NCI-H510A treated with DMSO at 0.1 percent for 48 hours (cell line): ENCODE results near the gene ABCA7.

ENCODE experiments used
- DNase-seq: peaks from one replicate; lab custom pipeline; 2025; lab: John Stamatoyannopoulos, UW

Gene ABCA7

DNA sequence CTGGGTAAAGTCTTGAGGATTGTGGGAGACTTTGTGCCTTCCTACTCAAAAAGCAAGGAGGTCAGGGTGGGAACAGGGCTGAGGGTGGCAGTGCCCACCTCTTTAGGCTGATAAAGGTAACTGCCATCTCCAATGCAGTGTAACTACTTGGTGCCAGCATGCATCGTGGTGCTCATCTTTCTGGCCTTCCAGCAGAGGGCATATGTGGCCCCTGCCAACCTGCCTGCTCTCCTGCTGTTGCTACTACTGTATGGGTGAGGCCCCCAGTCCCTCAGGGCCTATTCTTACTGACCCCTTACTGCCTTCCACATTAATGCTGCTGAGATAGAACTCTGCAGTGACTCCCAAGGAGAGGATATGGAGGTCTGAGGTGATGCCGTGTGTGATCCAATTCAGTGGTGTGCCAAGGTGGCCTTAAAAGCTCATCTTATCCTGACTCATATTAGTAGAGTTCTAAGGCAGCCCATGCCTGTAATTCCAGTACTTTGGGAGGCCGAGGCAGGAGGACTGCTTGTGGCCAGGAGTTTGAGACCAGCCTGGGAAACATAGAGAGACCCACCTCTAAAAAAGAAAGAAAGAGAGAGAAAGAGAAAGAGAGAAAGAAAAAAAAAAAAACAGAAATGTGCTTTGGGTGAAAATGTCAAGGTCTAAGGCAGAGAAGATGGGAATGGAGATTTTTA, 17.4 kb downstream of the ABCA7 start:
- peak; percentile 7 for DNase-seq

DNA sequence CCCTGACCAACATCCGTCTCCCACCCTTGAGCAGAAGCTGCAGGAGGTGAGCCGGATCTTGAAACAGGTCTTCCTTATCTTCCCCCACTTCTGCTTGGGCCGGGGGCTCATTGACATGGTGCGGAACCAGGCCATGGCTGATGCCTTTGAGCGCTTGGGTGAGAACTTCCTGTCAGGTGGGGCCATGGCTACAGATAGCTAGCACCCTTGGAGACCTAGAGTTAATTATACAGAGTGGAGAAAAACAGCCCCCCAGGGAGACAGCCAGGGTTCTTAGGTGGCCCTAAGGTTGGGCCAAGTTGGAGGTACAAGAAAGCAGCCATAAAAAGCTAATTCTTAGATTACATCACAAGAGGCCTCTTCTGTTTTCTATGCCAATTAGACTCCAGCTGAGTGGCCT, 18.2 kb downstream of the ABCA7 start:
- DNase-seq: no peak

DNA sequence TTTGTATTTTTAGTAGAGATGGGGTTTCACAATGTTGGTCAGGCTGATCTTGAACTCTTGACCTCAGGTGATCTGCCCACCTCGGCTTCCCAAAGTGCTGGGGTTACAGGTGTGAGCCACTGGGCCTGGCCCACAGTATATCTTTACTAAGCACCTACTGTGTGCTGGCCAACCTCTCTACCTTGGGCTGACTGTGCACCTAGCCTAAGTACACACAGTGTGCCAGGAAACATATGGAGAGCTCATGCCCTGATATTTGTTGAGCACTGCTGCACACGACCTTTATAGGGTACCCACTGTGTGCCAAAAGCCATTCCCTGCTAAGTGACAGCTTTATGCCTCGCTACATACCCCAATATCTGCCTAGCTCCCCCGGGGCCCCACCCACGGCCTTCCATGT, 20.8 kb downstream of the ABCA7 start:
- no peak for DNase-seq

DNA sequence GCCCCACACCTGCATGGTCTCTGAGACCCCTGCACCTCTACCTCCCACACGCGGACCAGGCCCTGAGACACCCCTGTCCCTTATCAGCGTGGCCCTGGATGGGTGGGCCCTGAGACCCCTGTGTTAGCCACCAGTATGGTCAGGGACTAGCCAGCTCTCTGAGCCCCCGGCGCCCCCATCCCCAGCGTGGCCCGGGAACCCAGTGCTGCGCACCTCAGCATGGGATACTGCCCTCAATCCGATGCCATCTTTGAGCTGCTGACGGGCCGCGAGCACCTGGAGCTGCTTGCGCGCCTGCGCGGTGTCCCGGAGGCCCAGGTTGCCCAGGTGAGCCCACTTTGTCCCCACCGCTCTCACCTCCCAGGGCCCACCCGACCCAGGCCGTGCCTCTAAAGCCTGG, 22.1 kb downstream of the ABCA7 start:
- no peak for DNase-seq

DNA sequence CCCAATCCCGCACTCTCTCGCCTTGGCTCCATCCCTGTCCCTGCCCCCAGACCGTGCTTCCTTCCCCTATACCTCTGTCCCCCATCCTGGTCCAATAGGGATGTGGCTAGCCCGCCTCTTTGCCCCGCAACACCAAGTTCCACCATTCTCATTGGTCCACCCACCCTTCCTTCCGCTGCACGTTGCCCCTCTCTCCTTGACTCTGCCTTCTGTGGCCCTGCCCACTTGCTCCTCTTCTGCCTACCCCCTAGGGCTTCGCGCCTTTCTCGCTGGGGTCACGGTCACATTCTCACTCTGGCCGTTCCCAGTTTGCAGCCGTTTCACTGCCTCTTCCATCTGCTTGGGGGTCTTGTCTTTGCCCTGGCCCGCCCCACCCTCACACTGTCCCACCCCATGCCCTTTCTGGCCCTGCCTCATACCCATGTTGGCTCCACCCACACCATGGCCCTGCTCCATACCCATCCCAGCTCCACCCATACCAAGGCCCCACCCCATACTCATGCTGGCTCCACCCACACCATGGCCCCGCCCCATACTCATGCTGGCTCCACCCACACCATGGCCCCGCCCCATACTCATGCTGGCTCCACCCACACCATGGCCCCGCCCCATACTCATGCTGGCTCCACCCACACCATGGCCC, 22.6 kb downstream of the ABCA7 start:
- DNase-seq: no peak

DNA sequence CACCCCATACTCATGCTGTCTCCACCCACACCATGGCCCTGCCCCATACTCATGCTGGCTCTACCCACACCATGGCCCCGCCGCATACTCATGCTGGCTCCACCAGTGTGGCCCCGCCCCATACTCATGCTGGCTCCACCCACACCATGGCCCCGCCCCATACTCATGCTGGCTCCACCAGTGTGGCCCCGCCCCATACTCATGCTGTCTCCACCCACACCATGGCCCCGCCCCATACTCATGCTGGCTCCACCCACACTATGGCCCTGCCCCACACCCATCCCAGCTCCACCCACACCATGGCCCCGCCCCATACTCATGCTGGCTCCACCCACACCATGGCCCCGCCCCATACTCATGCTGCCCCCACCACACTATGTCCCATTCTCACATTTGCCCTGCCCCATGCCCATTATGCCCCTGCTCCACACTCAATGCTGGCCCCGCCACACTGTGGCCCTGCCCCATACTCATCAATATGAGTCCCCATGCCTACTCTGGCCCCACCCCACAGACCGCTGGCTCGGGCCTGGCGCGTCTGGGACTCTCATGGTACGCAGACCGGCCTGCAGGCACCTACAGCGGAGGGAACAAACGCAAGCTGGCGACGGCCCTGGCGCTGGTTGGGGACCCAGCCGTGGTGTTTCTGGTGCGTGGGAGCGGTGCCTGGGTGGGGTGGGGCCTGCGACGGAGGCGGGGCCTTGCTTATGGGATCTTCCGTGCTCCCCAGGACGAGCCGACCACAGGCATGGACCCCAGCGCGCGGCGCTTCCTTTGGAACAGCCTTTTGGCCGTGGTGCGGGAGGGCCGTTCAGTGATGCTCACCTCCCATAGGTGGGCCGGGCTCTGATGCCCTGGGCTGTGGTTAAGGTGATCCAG, 23.4 kb downstream of the ABCA7 start:
- no peak for DNase-seq

DNA sequence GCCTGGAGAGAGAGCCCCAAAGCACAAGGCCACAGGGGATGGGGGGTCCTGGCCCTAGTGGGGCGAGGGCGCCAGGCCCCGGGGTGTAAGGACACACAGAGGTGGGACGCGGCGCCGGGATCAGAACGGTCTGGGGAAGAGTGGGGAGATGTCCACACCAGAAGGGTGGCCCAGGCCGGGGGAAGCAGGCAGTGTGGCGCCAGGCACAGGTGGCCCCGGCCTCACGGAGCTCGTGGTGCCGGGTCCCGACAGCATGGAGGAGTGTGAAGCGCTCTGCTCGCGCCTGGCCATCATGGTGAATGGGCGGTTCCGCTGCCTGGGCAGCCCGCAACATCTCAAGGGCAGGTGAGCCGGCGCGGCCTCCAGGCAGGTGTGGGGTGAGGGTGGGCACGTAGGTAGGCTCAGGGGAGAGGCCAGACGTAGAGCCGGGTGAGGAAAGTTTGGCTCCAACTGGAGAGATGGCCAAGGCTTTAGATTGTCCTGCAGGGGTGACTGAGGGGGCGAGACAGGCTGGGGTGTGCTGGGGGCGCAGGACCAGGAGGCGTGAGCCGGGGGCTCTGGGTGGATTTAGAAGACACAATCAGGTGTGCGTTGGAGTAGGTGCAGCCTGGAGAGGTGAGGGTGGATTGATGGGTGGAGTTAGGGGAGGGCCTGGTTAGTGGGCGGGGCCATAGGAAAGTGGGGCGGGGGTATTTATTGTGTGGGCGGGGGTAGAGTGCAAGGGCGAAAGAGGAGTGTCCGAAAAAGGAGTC, 24.2 kb downstream of the ABCA7 start:
- no peak for DNase-seq

DNA sequence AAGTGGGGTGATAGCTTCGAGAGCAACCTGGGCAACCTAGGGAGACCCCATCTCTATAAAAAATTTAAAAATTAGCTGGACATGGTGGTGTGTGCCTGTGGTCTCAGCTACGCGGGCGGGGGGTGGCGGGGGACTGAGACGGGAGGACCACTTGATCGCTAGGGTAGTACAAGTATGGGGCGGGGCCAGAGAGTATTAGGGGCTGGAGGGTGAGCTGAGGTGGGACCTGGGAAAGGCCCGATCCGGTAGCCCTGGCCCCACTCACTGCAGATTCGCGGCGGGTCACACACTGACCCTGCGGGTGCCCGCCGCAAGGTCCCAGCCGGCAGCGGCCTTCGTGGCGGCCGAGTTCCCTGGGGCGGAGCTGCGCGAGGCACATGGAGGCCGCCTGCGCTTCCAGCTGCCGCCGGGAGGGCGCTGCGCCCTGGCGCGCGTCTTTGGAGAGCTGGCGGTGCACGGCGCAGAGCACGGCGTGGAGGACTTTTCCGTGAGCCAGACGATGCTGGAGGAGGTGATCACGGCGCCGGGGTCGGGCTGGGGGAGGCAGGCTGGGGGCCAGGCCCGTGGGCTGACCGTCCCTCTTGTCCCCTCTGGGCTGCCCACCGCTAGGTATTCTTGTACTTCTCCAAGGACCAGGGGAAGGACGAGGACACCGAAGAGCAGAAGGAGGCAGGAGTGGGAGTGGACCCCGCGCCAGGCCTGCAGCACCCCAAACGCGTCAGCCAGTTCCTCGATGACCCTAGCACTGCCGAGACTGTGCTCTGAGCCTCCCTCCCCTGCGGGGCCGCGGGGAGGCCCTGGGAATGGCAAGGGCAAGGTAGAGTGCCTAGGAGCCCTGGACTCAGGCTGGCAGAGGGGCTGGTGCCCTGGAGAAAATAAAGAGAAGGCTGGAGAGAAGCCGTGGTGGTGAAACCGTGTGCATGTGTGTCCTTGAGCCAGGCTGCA, 25.0 kb downstream of the ABCA7 start:
- peak; percentile 19 for DNase-seq

DNA sequence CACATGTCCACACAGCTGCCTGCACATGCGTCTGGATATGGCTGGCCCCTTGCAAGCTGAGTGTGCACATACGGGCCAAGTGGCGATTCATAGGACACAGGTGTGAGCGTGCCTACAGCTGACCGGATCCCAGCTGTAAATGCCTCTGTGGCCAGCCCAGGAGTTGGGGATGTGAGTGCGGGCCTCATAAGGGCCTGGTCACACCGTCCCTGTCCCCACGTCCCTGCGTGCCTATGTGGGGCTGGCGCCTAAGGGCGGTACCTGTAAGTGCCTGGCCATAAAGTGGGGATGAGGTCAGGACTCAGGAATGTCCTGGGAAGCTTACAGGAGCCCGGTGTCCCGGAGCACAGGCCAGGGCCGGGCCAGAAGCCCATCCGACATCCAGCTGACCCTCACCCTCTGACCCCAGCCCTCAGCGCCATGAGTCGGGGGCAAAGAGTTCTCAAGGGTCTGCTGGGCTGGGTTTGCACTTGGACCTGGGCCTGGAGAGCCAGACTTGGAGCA, 25.8 kb downstream of the ABCA7 start:
- DNase-seq: no peak

DNA sequence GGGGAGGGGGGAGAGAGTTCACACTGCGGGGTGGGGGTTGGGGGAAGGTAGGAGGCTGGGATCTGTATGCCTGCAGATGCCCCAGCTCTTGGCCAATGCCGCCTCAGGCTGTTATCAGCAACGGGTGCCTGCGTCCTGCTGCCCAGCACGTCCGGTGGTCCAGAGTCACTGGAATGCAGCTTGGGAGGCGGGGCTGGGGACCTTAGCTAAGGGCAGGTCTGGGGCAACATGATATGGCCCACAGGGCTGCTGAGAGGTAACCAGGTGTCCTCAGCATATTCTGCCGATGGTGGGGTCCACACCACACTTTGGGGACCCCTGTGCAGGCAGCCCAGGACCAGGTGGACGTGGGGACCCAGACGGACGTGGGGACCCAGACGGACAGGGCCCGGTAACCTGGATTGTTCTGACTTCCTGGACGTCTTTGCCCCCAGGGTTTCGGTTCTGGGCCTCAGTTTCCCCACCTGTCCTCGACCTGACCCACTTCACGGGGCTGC, 26.4 kb downstream of the ABCA7 start:
- DNase-seq: no peak

DNA sequence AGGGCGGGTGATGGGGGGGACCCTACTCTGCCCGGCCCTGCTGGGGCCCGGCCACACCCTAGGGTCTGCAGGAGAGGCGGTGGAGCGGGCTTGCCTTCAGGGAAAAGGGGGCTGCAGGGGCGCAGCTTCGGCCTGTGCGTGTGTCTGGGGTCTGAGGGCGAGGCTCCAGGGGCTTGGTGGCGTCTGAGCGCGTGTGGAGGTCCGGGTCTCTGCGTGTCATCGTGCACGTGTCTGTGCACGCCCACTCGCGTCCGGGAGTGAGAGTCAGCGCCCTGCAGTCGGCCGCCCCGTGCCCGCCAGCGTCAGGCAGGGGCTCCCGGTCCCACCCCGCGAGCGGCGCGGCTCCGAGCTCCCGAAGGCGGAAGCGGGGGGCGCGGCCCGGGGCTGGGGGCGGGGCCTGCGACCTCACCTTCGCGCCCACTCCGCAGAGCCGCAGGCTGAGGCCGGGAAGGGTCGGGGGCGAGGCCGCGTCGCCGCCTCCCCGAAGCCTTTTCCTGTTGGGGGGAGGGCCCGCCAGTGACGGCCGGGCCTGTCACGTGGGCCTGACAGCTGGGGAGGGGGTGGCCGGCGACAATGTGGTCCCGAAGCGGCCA, 26.9 kb downstream of the ABCA7 start, which contains the start of gene ARHGAP45:
Gene ARHGAP45, plus strand, starts transcription at position 420 of the 593 bp plus-strand sequence. CDS start 239 bp downstream, outside the sequence.
- DNase-seq: no peak

DNA sequence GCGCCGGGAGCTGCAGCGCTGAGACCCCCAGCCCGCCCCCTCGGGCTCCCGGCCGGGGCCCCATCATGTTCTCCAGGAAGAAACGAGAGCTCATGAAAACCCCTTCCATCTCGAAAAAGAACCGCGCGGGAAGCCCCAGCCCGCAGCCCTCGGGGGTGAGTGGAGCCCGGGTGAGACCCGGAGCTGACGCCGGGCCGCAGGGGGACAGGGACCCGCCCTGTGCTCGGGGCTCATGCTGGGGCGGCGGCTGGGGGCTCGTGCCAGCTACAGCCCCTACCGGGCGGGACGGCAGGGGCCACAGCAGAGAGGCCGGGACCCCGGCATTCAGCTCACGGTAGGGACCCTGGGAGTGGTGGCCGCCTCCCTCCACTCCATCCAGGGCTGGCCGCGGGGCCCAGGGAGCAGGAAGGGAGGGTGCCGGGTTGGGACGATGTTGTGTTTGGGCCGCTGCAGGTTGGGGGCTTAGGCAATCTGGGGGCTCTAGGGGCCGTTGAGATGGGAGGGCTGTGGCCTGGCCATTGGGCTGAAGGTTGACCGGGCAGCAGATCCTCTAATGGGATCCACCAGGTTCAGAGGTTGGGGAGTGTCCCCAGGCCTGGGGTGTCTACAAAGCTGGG, 27.5 kb downstream of the ABCA7 start:
- no peak for DNase-seq

DNA sequence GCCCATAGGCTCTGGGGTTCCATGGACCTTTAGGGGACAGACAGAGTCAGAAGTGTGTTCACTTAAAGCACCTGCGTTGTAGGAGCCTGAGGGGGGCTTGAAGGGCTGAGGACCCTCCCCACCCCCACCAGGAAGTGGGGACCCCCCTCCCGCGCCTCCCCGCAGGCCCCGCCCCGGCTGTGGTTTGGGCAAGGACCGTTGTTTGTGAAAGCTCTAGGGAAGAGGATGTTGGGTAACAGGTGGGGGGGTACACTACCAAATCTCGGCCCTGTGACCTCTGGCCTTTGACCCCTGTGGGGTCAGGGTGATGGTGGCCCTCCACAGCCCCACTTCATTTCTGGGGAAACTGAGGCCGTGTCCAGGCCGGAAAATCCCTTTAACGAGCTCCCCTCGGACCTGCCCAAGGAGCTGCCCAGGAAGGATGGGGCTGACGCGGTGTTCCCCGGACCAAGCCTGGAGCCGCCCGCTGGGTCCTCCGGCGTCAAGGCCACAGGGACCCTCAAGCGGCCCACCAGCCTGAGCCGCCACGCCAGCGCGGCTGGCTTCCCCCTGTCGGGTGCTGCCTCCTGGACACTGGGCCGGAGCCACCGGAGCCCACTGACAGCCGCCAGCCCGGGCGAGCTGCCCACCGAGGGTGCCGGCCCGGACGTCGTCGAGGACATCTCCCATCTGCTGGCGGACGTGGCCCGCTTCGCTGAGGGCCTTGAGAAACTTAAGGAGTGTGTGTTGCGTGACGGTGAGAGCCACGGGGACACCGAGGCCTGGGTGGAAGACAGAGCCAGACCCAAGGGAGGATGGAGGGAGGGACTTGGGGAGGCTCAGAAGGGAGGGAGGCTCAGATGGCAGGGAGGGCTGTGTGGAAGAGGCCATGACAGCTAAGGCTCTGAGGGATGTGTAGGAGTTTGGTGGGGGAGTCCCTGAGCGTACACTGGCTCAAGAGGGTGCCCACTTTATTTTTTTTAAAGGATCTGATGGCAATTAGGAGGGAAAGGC, 28.4 kb downstream of the ABCA7 start:
- DNase-seq: no peak

DNA sequence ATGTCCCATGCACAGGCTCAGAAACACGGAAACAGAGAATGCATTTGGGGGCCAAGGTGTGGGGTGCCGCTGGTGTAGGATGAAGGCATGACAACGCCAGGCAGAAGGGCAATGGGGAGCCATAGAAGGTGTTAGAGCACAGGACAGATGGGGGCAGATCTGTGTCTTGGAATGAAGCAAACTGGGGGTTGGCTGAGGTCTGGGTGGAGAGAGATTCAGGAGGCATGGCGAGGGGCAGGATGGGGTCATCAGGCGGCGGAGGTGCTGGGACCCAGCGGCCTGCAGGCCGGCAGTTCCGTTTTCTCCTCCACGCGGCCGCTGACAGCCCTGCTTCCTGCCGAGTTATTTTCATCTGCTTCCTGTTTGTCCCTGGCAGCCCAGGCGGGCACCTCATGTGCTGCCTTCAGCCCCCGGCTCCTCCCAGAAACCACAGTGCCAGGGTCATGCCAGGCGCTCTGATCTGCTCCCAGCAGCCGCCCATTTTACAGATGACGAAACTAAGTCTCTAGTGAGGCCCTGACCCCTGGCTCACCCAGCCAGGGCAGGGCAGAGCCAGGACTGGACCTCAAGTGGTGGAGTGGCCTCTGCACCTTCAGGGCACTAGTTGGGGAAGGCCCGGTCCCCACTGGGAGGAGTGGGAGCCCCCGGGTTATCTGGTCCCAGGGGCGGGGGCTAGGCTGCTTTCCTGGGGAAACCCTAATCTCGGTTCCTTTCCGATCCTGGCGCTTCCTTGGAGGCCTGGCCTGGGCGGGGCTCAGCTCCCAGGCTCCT, 29.3 kb downstream of the ABCA7 start:
- DNase-seq: no peak

DNA sequence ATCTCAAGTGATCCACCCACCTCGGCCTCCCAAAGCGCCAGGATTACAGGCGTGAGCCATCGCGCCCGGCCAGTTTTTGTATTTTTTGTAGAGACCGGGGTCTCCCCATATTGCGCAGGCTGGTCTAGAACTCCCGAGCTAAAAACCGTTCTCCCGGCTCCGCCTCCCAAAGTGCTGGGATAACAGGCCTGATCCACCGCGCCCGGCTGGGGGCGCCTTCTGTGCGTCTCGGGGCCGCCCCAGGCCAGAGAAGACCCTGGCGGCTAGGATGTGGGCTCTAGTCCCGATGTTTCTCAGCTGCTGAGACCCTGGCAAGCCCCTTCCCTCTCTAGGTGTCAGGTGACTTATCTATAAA, 30.6 kb downstream of the ABCA7 start:
- DNase-seq: no peak

DNA sequence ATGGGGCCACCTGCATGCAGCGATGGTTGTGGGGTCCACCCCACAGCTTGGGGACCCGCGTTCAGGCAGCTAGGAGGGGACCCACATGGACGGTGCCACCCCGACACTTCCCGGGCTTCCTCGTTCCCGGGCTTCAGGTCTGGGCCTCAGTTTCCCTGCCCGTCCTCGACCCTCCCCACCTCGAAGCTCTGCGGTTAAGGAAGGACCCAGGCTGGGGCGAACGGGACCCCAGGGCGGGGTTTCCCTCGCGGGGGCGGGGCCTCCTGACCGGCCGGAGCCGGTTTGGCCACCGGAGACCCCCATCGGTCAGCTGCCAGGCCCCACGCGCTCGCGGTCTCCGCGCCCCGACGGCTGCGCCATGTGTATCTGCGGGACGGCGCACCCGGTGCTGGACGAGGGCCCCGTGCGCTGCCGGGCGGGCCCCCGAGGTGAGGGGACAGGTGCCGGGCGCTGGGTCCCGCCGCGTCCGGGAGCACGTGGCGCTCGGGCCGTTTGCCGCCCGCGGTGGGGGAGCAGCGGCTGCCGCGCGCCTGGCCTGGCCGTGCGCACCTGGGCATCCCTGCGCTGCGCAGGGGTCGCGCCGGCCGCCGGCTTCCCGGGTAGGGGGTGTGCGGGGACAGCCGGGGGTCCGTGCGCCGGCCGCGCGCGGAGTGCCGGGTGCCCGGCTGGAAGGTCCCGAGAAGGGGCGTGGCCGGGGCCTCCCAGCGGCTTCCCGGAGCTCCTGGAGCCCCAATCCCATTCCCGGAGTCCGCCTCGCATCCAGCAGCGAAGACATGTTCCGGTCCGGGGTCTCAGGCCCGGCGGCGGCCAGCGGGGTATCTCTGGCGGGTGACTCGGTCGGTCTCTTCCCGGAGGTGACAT, 31.3 kb downstream of the ABCA7 start:
- no peak for DNase-seq
